ENCODE data around the gene SSBP4. TPM values are rescaled to one million over a fixed set of nuclear protein-coding genes. Genes with fewer than 3 reads are reported as not detected.

The SSBP4 gene
- total RNA-seq, 1 experiment from 2014 or later: 134 TPM

DNA sequence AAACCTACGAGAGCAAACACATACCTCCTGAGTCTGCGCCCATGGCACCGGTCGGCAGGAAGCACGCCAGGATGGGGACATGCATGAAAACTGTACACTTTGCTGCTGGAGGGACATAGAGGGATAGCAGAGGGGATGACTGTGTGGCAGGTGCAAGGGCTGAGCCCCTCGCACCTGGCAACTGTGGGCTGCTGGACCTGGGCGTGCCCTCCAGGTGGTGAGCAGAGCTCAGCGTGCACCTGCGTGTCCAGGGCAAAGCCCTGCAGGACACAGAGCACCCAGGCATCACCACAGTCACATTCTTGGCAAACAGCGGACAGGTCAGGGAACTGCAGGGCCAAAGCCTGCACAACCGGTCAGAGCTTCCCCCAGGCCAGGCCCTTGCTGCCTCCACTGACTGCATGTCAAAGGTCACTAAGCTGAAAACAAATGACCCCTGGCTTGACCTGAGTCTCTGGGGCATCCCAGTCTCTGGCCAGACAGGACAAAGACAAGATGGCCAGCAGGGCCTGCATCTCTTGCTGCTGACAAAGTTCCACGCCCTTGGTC is 27.7 kb downstream of the SSBP4 start:
- H3K27me3 ChIP-seq (ENCODE audit: control insufficient read depth, insufficient read depth, low read length): no peaks in the 10 kb centered on the region
- H3K36me3 ChIP-seq (replicated peaks; ENCODE audit: control insufficient read depth, insufficient read depth, low read length): peaks cover 1% of the 10 kb centered on the region
- H3K4me3 ChIP-seq (ENCODE audit: insufficient read depth, low read depth, low read length): no peak overlapping the region
- no peak for DNase-seq

GRCh38 chr19:18449552-18449951 is 30.4 kb downstream of the SSBP4 start:
- Histone ChIP-seq H3K27me3 (ENCODE audit: control insufficient read depth, insufficient read depth, low read length) (no peaks in the 10 kb centered on the region), H3K4me3 (ENCODE audit: insufficient read depth, low read depth, low read length) (no peak overlapping the region), H3K36me3 (replicated peaks; ENCODE audit: control insufficient read depth, insufficient read depth, low read length) (peaks cover 1% of the 10 kb centered on the region)
- DNase-seq: no peak

- H3K4me3 ChIP-seq (ENCODE audit: insufficient read depth, low read depth, low read length): no peak overlapping the region
- no peaks in the 10 kb centered on the region for H3K27me3 ChIP-seq (ENCODE audit: control insufficient read depth, insufficient read depth, low read length)
- H3K36me3 ChIP-seq (replicated peaks; ENCODE audit: control insufficient read depth, insufficient read depth, low read length): no peaks in the 10 kb centered on the region; the same call in none of the 2 replicates
- DNase-seq: no peak
Observed at GRCh38 chr19:18450021-18450930, 31.1 kb downstream of the SSBP4 start.

DNA sequence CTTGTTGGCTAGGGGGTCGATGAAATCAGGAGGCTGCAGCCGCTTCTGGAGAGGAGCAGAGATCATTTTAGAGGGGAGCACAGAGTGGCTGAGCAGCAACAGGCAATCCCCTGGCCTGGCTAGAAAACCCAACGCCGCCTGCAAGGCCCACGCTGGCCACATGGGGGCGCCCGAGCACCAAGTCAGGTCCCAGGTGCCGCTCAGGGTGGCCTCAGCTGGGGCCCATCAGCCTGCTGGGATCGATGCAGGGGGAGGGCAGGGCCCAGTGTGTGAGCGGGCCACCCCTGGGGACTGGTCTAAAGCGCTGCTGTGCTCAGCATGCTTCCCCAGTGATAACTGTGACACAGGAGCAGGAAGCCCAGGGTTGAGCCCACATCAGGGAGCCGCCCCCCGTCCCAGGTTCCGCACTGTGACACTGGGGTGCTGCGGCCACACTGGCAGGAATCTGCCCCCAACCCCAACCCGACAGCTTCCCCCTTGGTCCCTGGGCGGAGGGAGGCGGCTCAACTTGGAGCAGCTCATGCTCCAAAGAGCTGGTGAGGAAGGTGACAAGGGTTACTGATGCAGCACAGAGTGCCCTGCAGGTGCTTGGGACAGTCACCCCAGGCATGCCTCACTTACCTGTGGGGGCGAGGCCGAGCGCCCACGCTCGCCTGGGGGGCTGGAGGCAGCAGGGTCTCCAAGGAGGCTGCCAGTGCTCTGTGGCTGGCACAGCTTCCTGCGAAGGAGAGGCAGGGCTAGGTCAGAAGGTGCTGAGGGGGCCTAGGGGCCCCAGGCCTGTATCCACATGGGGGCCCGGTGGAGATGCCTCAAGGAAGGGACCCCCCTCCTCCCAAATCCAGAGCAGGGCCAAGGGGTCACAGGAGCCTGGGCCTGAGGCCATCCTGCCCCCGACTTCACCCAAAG is 32.0 kb downstream of the SSBP4 start:
- DNase-seq: peak; percentile 96
- no peaks in the 10 kb centered on the region for H3K27me3 ChIP-seq (ENCODE audit: control insufficient read depth, insufficient read depth, low read length)
- no peak overlapping the region for H3K4me3 ChIP-seq (ENCODE audit: insufficient read depth, low read depth, low read length)
- no peaks in the 10 kb centered on the region; the same call in none of the 2 replicates for H3K36me3 ChIP-seq (replicated peaks; ENCODE audit: control insufficient read depth, insufficient read depth, low read length)

DNA sequence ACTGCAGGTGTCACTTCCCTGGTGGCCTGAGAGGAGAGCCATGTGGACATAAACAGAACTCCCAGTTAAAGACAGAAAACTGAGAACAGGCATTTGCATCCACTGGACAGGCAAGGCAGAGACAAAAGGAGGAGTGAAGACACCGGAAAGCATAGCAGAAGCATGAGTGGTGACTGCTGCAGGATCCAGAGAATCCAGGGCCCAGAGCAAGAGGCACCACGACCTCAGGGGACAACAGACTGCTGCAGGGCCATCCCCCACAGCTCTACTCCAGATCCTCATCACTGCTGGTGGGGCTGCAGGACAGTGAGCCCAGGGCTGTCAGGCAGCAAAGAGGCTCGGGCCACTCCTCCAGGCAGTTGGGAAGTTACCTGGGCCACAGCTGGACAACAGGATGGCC is 33.2 kb downstream of the SSBP4 start:
- no peak for DNase-seq
- Histone ChIP-seq H3K36me3 (replicated peaks; ENCODE audit: control insufficient read depth, insufficient read depth, low read length) (no peaks in the 10 kb centered on the region; the same call in none of the 2 replicates), H3K27me3 (ENCODE audit: control insufficient read depth, insufficient read depth, low read length) (no peaks in the 10 kb centered on the region), H3K4me3 (ENCODE audit: insufficient read depth, low read depth, low read length) (no peak overlapping the region)

DNA sequence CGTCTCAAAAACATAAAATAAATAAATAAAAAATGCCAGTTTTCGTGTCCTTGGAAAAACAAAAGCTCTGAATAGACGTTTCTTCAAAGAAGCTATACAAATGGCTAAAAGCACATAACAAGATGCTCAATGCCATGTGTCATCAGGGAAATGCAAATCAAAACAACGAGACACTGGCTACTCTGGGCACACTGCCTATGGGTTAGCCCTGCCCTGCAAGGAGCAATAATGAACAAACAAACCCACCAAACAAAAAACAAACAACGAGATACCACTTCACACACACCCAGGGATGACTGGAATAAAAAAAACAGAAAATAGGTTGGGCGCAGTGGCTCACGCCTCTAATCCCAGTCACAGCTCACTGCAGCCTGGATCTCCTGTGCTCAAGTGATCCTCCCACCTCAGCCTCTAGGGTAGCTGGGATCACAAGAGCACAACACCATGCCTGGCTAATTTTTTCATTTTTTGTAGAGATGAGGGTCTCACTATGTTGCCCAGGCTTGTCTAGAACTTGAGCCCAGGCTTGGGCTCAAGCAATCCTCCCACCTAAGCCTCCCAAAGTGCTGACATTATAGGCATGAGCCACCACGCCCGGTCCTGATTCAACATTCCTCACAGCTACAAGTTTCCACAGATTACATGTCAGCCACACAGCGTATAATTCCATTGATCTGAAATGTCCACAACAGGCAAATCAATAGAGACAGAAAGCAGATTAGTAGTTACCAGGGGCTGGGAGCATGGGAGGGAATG is 34.2 kb downstream of the SSBP4 start:
- peaks cover 1% of the 10 kb centered on the region for H3K36me3 ChIP-seq (replicated peaks; ENCODE audit: control insufficient read depth, insufficient read depth, low read length)
- no peak overlapping the region for H3K4me3 ChIP-seq (ENCODE audit: insufficient read depth, low read depth, low read length)
- DNase-seq: no peak
- H3K27me3 ChIP-seq (ENCODE audit: control insufficient read depth, insufficient read depth, low read length): no peaks in the 10 kb centered on the region

- Histone ChIP-seq H3K36me3 (replicated peaks; ENCODE audit: control insufficient read depth, insufficient read depth, low read length) (peaks cover 8% of the 10 kb centered on the region), H3K4me3 (ENCODE audit: insufficient read depth, low read depth, low read length) (no peak overlapping the region), H3K27me3 (ENCODE audit: control insufficient read depth, insufficient read depth, low read length) (no peaks in the 10 kb centered on the region)
- DNase-seq: no peak
Observed at GRCh38 chr19:18456279-18456678, 37.1 kb downstream of the SSBP4 start.

GRCh38 chr19:18456974-18457373 is 37.8 kb downstream of the SSBP4 start:
- no peak overlapping the region for H3K4me3 ChIP-seq (ENCODE audit: insufficient read depth, low read depth, low read length)
- H3K36me3 ChIP-seq (replicated peaks; ENCODE audit: control insufficient read depth, insufficient read depth, low read length): peaks cover 8% of the 10 kb centered on the region
- H3K27me3 ChIP-seq (ENCODE audit: control insufficient read depth, insufficient read depth, low read length): no peaks in the 10 kb centered on the region
- DNase-seq: no peak

- no peak overlapping the region for H3K4me3 ChIP-seq (ENCODE audit: insufficient read depth, low read depth, low read length)
- no peaks in the 10 kb centered on the region for H3K27me3 ChIP-seq (ENCODE audit: control insufficient read depth, insufficient read depth, low read length)
- H3K36me3 ChIP-seq (replicated peaks; ENCODE audit: control insufficient read depth, insufficient read depth, low read length): peaks cover 8% of the 10 kb centered on the region
- DNase-seq: no peak
Observed at GRCh38 chr19:18457483-18458331, 38.5 kb downstream of the SSBP4 start.

GRCh38 chr19:18460900-18461299 is 41.7 kb downstream of the SSBP4 start:
- Histone ChIP-seq H3K36me3 (replicated peaks; ENCODE audit: control insufficient read depth, insufficient read depth, low read length) (peaks cover 8% of the 10 kb centered on the region), H3K4me3 (ENCODE audit: insufficient read depth, low read depth, low read length) (no peak overlapping the region), H3K27me3 (ENCODE audit: control insufficient read depth, insufficient read depth, low read length) (no peaks in the 10 kb centered on the region)
- no peak for DNase-seq

DNA sequence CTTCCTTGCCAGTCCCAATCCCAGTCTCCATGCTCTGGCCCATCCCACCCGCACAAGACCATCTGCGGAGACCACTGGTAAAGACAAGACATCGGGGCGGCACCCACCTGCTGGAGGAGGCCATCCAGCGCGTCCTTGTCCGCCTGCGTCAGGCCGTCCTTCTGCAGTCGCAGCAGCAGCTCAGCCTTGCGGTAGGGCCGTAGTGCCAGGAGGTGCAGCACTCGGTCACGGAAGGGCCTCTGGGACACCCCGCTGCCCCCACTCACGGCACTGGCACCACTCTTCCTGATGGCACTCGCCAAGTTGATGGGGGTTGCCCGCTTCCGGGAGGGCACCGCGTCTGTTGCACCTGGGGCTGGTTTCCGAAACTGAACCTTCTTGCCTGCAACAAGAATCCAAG is 42.3 kb downstream of the SSBP4 start:
- no peak overlapping the region for H3K4me3 ChIP-seq (ENCODE audit: insufficient read depth, low read depth, low read length)
- no peaks in the 10 kb centered on the region for H3K27me3 ChIP-seq (ENCODE audit: control insufficient read depth, insufficient read depth, low read length)
- peaks cover 8% of the 10 kb centered on the region for H3K36me3 ChIP-seq (replicated peaks; ENCODE audit: control insufficient read depth, insufficient read depth, low read length)
- no peak for DNase-seq

GRCh38 chr19:18464646-18465045 is 45.4 kb downstream of the SSBP4 start:
- Histone ChIP-seq H3K4me3 (ENCODE audit: insufficient read depth, low read depth, low read length) (no peak overlapping the region), H3K27me3 (ENCODE audit: control insufficient read depth, insufficient read depth, low read length) (no peaks in the 10 kb centered on the region), H3K36me3 (replicated peaks; ENCODE audit: control insufficient read depth, insufficient read depth, low read length) (peaks cover 6% of the 10 kb centered on the region)
- no peak for DNase-seq

DNA sequence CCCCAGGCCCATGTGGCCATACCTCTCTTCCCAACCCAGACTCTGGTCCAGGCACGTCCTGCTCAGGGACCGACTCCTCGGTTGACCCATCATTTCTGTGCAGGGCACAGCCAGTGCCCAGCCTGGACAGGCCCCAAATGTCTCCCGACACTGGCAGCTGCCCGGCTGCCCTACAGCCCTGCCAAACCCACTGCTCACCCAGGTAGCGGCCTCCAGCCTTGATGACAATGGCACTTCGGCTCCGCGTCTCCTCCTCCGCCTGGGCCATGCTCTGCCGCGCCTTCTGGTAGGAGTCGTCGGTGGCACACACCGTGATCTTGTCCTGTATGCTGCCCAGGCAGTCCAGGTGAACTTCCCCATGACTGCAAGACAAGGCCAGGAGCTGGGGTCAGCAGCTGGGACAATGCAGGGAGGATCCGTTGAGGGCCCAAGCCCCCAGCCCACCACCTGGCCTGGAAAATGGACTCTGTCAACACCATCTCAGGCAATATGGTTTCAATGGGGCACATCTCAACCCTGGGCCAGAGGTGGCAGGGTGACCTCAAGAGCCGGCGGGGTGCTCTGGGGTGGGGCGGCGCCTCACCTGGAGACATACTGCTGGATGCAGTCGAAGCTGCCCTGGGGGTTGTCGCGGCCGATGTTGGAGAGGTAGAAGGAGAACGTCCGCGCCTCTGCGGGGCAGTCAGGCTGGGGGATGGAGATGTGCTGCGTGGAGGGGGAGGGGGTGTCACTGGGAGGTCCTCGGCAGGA is 46.2 kb downstream of the SSBP4 start:
- Histone ChIP-seq H3K27me3 (ENCODE audit: control insufficient read depth, insufficient read depth, low read length) (no peaks in the 10 kb centered on the region), H3K36me3 (replicated peaks; ENCODE audit: control insufficient read depth, insufficient read depth, low read length) (peaks cover 4% of the 10 kb centered on the region), H3K4me3 (ENCODE audit: insufficient read depth, low read depth, low read length) (no peak overlapping the region)
- DNase-seq: no peak

Data from H7 (cell line).